Hematopoietic multipotent progenitor cell treated with erythropoietin and hydrocortisone succinate and interleukin-3 and kit ligand, for 15 days (in vitro differentiated cells): ENCODE results near the gene GPATCH4.
"Not testable (repeated sequence)": the region's sequence is repeated elsewhere in the genome, so short reads cannot be mapped to it uniquely, and the experiment has no call there.

Source experiments
- DNase-seq: peaks from one replicate; pipeline ENCODE4 v3.0.0-alpha.2; 2015; ENCODE audit warnings: low spot score

Gene GPATCH4

DNA sequence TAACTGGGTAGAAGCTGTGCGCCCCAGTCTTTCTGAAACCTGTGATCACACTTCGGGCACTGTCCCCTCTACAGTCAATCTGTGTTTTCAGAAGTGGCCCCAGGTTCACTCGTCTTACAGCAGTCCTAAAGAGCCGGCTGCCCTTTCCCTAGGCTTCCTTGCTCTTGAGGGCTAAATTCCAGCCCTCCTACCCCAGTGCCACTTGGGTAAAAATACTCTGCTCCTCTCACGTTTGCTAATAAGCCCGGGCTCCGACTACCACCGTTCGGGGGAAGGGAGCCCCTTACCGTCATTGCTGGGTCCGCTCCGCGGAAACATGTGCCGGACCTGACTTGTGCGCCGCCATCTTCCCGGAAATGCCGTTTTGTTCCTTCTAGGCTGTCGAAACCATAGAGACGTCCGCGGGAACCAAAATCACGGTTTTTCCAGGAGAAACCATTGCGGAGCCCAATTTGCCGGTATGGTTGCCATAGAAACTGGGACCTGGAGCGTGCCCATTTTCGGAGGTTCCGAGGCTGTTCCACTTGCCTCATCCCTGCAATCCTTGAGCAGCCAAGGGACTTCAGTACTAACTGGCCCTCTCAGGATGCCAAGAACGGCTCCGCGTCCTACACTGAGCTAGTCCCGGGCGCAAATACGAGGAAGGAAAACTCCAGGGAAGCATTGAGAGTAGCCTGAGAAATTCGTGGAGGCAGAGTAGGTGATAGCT is at the start of gene GPATCH4:
GPATCH4 (minus strand) TSS at position 358 of the 709 bp plus-strand sequence.
- DNase-seq = peak; percentile 67

DNA sequence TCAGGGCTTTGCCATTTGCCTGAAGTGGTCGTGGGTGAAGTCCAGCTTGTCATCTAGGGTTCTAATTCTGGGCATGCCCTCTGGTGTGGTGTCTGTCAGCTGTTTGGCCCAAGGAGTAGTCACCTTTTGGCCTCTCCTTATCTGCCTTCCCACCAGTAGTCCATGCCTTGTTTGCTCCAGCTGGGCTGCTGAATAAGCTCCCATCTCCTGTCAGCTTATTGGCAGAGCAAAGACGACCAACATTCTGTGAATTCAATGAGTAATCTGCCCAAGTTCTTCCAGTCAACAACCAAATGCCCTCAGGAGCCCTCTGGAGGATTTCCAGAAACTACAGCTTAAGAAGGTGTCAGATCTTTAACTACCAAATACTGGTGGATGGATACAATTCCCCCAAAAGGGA is 47.7 kb upstream of the GPATCH4 start:
- DNase-seq = no peak

DNA sequence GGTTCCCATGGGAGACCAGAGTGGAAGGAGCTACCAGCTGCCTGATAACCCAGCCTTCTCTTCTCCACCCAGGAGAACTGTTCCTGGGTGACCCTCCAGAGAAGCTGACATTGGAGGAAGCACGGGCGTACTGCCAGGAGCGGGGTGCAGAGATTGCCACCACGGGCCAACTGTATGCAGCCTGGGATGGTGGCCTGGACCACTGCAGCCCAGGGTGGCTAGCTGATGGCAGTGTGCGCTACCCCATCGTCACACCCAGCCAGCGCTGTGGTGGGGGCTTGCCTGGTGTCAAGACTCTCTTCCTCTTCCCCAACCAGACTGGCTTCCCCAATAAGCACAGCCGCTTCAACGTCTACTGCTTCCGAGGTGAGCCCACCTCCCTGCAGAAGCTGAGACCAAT is 47.2 kb upstream of the GPATCH4 start:
- no peak for DNase-seq

DNA sequence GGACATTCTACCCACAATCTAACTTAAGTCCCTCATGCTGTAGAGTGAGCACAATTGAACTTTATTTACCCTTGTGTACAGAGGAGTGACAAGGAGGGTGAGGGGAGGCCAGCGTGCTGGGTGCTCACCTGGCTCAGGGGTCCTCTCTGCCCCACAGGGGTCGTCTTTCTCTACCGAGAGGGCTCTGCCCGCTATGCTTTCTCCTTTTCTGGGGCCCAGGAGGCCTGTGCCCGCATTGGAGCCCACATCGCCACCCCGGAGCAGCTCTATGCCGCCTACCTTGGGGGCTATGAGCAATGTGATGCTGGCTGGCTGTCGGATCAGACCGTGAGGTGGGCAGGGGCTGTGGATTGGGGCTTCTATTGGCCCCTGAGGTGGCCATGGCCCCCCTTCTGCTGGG is 46.1 kb upstream of the GPATCH4 start:
- DNase-seq = no peak

DNA sequence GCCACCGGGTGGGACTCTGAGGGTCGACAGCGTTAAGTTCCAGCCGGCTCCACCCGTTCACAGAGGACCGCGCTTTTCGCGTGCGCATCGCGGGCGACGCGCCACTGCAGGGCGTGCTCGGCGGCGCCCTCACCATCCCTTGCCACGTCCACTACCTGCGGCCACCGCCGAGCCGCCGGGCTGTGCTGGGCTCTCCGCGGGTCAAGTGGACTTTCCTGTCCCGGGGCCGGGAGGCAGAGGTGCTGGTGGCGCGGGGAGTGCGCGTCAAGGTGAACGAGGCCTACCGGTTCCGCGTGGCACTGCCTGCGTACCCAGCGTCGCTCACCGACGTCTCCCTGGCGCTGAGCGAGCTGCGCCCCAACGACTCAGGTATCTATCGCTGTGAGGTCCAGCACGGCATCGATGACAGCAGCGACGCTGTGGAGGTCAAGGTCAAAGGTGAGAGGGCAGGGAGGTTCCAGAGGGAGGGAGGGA is 45.5 kb upstream of the GPATCH4 start:
- no peak for DNase-seq

DNA sequence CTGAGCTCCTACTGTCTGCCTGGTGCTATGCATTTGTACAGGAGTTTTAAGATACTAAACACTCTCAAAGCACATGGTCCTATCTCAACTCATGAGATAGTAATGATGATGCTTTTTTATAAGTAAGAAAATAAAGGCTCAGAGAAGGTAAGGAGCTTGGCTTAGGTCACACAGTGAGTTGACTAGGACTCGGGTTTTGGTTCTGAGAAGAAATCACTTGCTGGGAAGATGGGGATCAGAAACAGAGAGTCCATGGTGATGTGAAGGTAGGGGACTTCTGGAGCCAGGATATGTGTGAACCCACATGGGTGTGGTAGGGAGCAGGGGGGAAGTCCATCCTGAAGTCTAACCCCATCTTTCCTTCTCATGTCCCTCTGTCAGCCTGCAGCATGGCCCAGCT is 44.4 kb upstream of the GPATCH4 start:
- DNase-seq = no peak

DNA sequence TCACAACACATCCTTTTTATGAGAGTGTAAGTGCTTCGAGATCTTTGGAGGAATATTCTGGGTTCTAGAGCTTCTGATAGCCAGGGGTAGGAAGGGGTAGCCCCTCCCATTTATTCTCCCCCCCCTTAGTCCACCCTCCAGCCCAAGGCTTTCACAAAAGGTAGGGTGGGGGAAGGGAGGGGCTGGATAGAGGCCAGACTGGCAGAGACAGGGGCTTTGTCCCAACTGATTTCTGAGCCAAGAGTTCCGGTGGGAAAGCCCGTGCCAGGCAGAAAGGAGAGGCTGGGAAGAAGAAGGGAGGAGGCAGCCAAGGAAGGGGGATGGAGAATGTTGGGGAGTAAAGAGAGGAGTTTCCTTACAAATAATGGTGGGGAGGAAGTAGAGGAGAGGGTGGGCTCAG is 43.8 kb upstream of the GPATCH4 start:
- DNase-seq = no peak

DNA sequence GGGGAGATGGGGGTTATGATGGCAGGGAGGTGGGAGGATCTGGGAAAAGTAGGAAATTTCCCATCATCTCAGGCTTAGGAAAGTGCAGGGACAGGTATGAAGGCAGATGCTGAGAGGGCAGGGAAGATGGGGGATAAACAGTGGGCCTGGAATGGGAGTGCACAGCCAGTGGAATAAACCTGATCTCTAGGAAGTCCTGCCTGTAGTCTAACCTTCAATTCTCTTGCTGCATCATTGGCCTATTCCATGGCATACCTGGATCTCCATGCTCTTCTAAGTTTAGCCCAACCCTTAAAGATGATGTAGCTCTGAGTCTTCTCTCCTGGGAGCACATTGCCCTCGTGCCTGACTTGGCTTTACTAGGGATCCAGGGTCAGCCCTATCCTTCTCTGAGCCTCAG is 43.4 kb upstream of the GPATCH4 start:
- DNase-seq = no peak

DNA sequence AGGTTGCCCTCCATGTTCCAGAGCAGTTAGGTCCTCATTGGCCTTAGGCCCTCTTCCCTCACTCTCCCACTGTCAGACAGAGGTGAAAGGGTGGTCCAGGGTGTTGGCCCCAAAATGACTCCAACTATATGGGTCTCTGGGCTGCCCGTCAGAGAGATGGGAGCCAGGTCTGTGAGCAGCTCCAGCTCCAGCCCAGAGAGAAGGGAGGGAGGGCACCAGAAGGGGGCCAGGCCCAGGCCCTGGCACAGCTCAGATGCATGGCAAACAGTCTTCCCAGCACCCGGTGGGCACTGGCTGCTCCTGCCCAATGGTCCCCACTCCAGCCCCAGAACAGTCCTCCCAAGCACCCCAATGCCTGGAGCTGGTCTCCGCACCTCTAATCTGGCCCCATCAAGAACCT is 42.9 kb upstream of the GPATCH4 start:
- DNase-seq = no peak

DNA sequence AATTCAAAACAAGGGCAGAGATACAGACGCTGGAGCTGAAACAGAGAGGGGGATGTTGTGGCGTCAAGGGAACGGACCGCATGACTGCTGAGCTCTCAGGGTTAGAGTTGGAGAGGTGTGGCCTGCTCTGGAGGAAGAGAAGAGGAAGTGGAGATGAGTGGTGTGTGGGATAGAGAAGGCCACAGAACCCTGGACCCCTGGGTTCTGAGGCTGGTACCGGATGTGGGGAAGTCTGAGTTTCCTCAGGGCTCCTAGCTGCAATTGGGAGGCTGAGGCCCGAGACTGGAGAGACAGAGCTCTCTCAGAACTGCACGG is 42.5 kb upstream of the GPATCH4 start:
- DNase-seq = no peak

DNA sequence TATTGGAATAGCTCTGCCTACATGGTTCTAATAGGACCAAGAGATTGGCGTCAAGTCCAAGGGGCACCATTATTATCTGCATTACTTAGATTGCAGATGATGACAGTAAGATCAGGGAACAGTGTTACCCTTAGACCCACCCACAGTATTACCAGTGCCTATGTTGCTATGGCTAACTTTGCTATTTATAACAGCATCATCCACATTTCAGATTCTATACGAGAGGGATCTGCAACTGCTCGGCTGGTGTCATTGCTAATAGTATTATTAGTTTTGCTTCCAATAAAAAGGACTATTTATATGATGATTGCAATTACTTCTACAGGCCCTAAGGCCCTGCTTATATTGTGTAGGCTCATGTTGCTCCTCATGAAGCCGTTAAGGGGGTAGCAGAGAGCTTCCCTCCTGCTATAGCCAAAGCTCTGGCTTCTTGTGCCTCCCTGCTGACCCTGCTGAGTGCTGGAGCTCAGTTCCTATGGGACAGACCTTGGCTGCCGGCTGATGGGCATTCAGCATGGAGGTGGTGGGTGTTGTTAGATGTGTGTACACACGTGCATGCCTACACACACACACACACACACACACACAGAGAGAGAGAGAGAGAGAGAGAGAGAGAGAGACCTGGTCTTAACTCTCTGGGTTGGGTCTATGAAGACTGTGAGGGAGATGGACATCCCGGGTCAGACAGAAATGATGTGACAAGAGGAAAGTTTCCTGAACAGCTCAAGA is 41.9 kb upstream of the GPATCH4 start:
- no peak for DNase-seq

DNA sequence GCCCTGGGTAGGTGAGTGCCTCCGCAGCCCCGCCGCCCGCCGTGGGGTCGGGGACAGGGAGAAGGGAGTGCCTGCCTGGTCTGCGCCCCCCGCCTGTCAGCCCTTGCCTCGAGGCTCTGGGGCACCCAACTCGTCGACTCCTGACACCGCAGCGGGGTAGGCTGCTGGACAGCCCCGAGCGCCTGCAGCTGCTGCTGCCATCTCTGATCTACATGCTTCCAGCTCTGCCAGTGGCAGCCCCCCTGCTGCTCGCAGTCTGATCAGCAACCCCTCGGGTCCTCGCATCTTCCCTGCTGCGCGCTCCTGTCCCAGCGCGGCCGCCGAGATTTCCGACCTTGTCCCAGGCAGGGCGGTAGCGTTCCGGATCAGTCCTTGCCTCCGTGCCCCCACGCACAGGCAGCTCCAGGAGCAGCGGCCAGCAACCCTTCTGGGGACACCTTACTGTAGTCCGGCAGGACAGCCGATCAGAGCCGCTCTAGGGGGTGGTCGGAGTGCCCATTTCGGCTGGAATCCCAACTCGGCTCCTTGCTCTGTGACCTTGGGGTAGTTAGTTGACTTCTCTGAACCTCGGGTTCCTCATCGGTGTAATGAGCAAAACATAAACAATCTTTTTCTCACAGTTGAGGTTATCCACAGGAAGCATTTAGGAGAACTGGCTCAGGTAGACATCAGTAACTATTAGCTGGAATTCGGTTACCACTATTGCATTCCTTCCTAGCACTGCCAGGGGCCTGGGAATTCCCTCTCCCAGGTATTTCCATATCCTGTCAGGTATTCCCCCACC is 41.2 kb upstream of the GPATCH4 start:
- no peak for DNase-seq

DNA sequence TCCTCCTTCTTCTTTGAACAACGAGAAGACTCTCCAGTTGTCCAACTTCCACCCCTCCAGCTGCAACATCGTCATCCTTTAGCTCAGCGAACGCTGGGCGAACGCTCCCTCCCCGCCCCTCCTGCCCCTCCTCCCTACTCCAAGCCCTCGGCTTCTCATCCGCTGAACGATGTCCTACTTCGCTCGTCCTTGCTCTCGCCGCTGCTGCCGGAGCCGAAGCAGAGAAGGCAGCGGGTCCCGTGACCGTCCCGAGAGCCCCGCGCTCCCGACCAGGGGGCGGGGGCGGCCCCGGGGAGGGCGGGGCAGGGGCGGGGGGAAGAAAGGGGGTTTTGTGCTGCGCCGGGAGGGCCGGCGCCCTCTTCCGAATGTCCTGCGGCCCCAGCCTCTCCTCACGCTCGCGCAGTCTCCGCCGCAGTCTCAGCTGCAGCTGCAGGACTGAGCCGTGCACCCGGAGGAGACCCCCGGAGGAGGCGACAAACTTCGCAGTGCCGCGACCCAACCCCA is 40.5 kb upstream of the GPATCH4 start, which contains the start of gene BCAN:
BCAN (plus strand) TSS at position 357 of the 504 bp plus-strand sequence. CDS start 3,938 bp downstream, outside the sequence.
- DNase-seq = no peak

DNA sequence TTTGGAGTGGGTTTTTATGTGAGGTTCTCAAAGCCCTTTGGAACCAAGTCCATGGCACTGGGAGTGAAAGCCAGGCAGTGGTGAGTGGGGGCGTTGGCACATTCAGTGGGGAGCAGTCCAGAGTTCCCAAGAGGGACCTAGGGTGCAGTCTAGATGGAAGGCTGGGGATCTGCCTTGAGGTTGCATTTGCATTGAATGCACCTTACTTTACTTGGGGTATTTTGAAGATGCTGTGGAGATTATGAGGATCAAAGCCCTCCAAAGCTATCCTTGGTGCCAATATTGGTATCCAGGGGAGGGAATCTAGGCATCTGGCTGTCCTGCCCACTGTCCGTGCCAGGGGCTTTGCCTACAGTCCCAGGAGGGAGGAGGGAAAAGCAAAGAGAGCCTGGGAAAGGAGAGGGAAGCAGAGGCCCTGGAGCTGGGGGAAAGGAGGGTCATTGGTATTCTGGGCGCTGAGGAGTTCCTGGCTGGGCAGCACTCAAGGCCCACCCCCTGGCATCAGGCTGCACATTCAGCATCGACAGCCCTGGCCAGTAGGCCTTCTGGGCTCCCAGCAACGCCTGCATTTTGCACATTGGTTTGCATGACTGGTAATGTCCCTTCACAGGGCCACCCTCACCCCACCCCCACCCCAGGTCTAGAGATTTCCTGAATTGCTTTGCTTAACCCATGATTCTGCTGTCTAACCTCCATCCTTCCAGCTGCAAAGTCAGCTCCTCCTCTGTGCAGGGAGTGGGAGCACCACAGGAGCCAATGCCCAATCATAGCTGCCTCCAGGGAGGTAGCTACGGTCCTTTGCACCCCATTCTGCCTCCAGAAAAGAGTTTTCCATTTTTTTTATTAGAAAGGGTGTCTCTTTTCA is 39.8 kb upstream of the GPATCH4 start:
- no peak for DNase-seq

DNA sequence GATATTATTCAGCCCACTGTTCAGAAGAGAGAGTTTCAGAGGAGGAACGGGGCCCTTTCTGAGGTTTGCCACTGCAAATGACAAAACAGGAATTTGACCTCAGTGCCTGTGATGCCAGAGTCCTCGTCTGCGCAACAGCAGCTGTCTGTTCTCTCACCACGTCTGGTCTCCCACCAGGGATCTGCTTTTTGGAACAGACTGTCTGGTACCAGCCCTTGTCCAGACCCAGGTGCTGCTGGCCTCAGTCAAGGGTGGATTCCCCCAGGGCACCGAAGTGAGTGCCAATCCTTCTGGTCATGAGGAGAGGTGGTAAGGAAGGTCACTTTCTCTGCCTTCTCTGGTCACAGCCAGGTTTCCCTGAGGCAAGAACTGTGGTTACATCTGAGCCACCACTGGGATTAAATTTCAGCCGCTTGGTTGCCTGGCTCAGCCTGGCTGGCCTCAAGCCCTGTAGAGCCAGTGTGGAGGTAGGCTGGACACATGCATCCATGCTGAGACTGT is 38.4 kb upstream of the GPATCH4 start:
- DNase-seq = no peak

DNA sequence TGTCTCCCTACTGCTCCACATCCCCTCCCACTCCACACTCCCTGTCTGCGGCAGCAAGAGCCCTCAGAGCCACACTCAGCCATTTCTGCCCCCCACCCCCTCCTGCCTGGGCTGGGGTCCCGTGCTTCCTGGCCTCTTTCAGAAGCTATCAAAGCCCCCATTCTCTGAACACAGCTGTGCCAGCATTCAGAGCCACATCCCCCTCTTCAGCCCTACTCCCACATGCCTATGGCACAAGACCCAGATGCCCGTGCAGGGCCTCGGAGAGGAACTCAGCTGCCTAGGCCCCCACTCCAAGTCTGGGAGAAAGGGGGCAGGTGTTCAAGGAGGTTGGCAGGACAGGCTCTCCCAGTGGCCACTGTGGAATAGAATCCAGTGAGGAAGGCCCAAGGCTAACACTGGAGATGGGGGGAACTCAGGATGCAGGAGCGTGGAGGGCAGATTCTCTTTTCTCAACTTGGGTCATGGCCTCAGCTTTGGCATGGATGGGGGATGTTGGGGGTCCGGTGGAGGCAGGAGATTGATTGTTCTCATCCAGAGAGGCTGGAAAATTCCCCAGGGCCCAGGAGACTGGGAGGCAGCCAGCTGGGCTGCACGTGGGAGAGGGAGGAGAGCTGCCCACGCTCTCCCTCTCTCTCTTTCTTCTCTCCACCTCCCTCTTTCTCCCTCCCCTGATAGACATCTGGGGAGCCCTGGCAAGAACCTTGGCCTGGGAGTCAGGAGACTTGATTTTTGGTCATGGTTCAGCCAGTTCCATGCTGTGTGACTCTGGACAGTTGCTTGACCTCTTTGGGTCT is 37.1 kb upstream of the GPATCH4 start:
- no peak for DNase-seq

DNA sequence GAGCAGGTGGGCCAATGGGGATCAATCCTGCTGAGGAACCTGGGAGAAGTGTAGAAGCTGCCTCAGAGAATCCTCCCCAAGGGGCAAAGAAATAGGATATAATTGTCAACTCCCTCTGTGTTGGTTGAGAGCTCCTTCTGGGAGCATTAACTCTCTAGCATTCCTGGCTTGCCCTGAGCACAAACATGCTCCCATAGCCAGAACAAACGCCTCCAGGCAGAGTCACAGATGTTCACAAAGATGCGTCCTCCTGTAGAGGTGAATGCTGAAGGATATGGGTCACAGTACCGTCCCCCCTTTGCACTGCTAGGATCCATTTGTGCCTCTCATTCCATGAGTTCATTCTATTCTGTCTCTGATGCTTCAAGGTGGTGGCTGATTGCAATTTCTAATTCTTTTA is 31.1 kb upstream of the GPATCH4 start:
- DNase-seq = no peak

DNA sequence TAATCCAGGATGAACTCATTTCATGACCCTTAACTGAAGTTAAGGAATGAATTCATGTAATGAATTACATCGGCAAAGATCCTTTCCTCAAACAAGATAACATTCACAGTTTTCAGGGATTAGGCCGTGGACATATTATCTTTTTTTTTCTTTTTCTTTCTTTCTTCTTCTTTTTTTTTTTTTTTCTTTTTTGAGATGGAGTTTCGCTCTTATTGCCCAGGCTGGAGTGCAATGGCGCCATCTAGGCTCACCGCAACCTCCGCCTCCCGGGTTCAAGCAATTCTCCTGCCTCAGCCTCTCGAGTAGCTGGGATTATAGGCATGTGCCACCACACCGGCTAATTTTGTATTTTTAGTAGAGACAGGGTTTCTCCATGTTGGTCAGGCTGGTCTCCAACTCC is 29.9 kb upstream of the GPATCH4 start:
- DNase-seq = not testable (repeated sequence)

DNA sequence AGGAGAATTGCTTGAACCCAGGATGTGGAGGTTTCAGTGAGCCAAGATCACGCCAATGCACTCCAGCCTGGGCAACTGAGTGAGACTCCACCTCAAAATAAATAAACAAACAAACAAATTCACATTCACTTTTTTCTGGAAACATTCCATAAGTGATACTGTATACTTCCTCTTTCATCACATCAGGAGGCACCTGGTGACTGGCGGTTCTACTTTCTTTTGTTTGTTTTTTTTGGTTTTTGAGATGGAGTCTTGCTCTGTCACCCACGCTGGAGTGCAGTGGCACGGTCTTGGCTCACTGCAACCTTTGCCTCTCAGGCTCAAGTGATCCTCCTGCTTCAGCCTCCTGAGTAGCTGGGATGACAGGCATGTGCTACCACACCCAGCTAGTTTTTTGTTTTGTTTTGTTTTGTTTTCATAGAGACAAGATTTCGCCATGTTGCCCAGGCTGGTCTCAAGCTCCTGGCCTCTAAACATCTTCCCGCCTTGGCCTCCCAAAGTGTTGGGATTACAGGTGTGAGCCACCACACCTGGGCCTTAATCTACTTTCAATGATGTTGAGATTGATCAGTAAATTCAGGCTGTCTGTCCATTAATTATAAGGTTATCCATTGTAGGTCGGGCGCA is 28.7 kb upstream of the GPATCH4 start:
- DNase-seq = no peak

DNA sequence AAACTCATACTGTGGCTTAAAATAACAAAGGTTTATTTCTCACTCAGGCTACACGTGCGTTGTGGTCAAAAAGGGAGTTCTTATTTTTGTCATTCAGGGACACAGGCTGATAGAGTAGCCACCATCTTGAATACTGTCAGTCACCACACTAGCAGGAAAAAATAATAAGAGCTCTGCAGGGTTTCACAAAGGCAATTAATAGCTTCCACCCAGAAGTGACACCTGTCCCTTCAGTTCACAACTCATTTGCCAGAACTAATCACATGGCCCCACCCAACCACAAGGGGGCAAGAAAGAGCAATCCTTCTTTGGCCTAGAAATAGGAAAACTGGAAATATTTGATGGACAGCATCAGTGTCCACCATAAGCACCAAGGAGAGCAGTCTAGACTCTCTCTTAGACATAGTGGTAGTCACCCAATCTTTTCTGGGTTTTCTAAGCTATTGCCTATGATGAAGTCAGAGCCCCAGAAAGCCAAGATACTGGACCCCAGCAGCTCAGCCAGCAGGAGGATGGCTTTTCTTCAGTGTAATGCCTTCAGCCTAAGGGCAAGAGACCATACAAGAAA is 26.1 kb upstream of the GPATCH4 start:
- peak; percentile 47 for DNase-seq
